Stimulated activated naive CD4-positive, alpha-beta T cell treated with Interleukin-2 at 50 U/mL for 16 hours (primary cell): Measurements from ENCODE around the gene LRIG1.

Source experiments
- DNase-seq: peaks from one replicate; lab custom pipeline; 2025; lab: John Stamatoyannopoulos, UW

Gene LRIG1

GRCh38 chr3:66353039-66353438, 147.8 kb downstream of the LRIG1 start:
- no peak for DNase-seq

GRCh38 chr3:66350601-66351000, 150.2 kb downstream of the LRIG1 start:
- no peak for DNase-seq

GRCh38 chr3:66348704-66349103, 152.1 kb downstream of the LRIG1 start:
- no peak for DNase-seq

- no peak for DNase-seq
Measured at GRCh38 chr3:66344848-66345578, 155.8 kb downstream of the LRIG1 start.

GRCh38 chr3:66344391-66344811, 156.4 kb downstream of the LRIG1 start:
- no peak for DNase-seq

GRCh38 chr3:66342717-66343356, 158.0 kb downstream of the LRIG1 start:
- DNase-seq: no peak

GRCh38 chr3:66338927-66339326, 161.9 kb downstream of the LRIG1 start:
- no peak for DNase-seq

- no peak for DNase-seq
Measured at GRCh38 chr3:66336333-66336766, 164.5 kb downstream of the LRIG1 start.

- no peak for DNase-seq
Measured at GRCh38 chr3:66335671-66336070, 165.2 kb downstream of the LRIG1 start.
